Muscle layer of duodenum (tissue), 2 donors: ENCODE measurements around the gene PTPN14.
"Not testable (repeated sequence)": the region's sequence is repeated elsewhere in the genome, so short reads cannot be mapped to it uniquely, and the experiment has no call there.

Experiments used
- H3K27ac ChIP-seq: one replicate; pipeline ENCODE4 v1.7.0; 2013; ENCODE audit warnings: mild to moderate bottlenecking, low read length
- H3K27me3 ChIP-seq: one replicate; pipeline ENCODE4 v1.7.0; 2013; ENCODE audit warnings: low read depth, mild to moderate bottlenecking, control low read depth, low read length
- H3K36me3 ChIP-seq, 2 donors: one replicate each; pipeline ENCODE4 v1.7.0; 2013; ENCODE audit warnings: low read length in 2 of 2, control low read depth in 1 of 2, mild to moderate bottlenecking in 1 of 2; ENCODE audit not compliant: insufficient read depth in 2 of 2, control insufficient read depth in 1 of 2
- H3K4me1 ChIP-seq, 2 donors: one replicate each; pipeline ENCODE4 v1.7.0; 2013; ENCODE audit warnings: low read length in 2 of 2, mild to moderate bottlenecking in 2 of 2, control low read depth in 1 of 2, moderate library complexity in 1 of 2; ENCODE audit not compliant: insufficient read depth in 2 of 2, control insufficient read depth in 1 of 2
- H3K4me3 ChIP-seq, 2 donors: one replicate each; pipeline ENCODE4 v1.7.0; 2013; ENCODE audit warnings: low read length in 2 of 2, low read depth in 1 of 2, mild to moderate bottlenecking in 1 of 2
- H3K9me3 ChIP-seq, 2 donors: one replicate each; pipeline ENCODE4 v1.7.0; 2013; ENCODE audit warnings: low read length in 2 of 2, control low read depth in 1 of 2, mild to moderate bottlenecking in 1 of 2; ENCODE audit not compliant: control insufficient read depth in 1 of 2
- donor health status: healthy.

Gene PTPN14

DNA sequence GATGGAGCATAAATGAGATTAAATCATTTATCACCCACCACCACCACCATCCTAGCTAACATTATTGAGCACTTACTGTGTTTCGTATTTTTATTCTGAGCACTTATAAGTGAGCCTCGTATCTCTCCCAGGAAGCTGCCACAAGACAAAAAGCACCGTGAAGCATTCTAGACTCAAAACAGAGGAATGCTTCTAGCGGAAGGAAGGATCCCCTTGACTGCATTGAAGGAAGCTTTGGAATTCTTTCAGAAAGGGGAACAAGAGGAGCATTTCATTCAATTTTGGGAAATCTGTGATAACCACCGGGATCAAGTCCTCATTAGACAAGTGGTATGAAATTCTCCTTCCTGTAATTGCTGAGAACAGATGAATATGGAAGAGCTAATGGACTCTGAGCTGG, 66.3 kb downstream of the PTPN14 start:
- Histone ChIP-seq H3K9me3 (no peaks in the 10 kb centered on the region), H3K27me3 (no peaks in the 10 kb centered on the region), H3K36me3 (no peaks in the 10 kb centered on the region), H3K27ac (no peak overlapping the region), H3K4me1 (peaks cover 0 to 6% of the 10 kb centered on the region in 2 donors), H3K4me3 (no peak overlapping the region)

DNA sequence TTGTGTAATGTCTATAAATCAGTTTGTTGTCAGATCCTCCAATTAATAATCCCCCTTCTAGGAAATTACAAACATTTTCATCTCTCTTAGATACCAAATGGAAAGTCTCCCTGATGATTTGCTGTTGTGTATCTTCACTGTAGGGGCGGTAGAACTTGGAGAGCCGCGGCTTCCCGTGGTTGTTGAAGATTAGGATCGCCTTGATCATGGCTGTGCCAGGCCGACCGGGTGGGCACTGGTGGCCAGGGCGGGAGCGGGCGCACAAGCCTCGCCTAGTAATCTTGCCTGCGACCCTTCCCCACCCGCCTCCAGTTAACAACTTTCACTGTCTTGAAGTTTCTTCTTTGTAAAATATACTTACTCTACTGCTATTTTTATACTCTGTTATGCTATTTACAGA, 68.2 kb downstream of the PTPN14 start:
- H3K4me1 ChIP-seq, H3K4me3 ChIP-seq, H3K27me3 ChIP-seq, H3K27ac ChIP-seq, H3K36me3 ChIP-seq, H3K9me3 ChIP-seq: not testable (repeated sequence)

DNA sequence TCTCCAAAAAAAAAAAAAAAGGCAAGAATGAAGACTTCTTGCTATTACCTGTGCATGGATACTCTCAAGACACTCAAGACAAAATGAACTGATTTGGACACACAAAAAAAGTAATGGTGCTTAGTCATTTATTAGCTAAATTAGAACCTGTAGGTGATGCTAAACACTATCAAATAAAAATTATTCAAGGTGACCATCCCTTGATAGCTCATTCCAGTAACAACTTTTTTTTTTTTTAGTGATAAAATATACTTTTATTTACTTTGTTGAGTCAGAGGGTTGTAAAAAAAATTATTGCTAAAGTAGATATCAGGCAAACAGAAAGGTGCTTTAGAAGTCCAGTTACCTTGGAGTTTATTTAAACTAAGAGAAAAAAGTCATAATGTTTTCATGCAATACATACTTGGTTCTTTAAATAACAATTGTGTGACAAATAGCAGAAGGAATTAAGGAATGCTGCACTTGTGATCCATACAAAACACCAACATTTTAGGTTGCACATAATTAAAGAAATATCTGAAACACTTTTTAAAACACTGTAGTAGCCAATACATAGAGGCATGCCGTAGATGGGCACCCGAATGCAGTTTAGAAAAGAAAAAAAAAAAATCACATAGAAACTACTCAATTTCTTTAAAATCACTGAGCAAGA, 69.3 kb downstream of the PTPN14 start:
- H3K27ac ChIP-seq, H3K36me3 ChIP-seq, H3K9me3 ChIP-seq, H3K4me3 ChIP-seq, H3K27me3 ChIP-seq: not testable (repeated sequence)
- peaks cover under 1 to 13% of the 10 kb centered on the region in 2 donors for H3K4me1 ChIP-seq

DNA sequence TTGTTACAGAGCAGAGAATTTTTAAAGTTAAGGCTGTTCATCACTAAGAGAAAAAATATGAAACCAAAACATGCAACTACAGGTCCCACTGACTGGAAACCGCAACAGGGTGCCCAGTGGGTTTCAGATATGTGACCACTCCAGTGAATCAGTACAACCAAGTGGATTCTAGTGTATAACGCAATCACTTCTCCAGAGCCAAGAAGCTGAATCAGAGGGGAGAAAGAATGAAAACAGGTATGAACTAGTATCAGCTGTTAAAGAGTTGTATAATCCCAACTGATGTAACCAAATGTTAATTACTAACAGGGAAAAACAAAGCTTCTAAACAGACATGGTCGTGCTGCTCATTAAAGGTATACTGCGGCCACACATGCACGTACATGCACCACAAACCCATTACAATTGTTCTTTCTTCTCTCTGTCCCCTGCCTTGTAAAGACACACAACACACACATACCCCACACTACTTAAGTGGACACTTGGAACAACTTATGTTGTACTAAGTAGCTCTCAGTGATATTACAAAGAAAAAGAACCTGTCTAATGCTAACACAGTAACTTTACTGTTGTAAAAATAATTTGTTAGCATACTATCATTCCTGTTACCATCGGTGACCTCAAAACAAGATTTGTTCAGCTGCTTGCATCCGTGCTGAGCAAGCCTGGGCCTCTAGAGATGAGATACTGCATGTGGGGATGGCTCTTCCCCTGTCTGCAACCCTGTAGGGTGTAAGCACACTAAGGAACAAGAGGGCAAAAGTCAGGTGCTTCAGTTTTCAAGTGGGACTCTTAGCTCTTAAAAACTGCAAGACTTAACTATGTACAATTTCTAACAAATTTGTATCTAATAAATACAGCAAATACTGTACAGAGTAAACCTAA, 74.2 kb downstream of the PTPN14 start:
- H3K27me3 ChIP-seq = no peaks in the 10 kb centered on the region
- H3K36me3 ChIP-seq = no peaks in the 10 kb centered on the region
- H3K27ac ChIP-seq = no peak overlapping the region
- H3K9me3 ChIP-seq = no peaks in the 10 kb centered on the region
- H3K4me1 ChIP-seq = peaks cover 5 to 24% of the 10 kb centered on the region in 2 donors
- H3K4me3 ChIP-seq = no peak overlapping the region

DNA sequence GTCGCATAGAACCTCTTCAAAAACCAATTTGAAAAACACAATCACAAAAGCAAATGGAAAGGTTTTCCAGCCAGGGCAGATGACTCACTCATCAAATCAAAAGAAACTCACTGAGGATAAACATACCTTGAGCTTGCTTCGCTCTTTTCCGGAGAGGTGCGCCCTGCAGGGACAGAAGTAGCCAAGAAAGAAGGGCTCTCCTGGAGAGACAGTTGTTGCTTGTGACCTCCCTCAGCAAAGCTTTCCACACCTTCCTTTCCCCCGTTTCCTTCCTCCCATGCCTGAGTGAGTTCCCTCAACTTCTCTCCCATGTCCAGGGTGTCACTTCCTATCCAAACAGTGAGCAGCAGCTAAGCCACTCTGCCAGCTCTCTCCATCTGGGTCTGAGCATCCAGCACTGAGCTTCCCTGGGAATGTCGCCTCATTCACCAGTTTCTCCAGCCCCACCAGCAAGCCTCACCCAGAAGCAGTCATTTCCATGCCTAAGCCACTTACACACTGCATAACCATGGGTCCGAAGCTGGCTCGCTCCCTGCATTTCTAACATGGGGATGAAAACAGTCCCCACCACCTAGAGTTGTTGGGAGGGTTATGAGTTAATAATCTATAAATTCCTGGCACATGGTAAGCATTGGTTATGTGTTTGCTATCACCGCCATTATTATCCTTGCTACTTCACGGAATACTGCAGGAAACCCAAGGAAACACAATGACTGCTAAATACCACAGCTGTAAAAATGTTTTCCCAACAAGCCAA, 75.0 kb downstream of the PTPN14 start:
- Histone ChIP-seq H3K27me3 (no peaks in the 10 kb centered on the region), H3K27ac (no peak overlapping the region), H3K4me1 (peaks cover 5 to 24% of the 10 kb centered on the region in 2 donors), H3K36me3 (no peaks in the 10 kb centered on the region), H3K9me3 (no peaks in the 10 kb centered on the region), H3K4me3 (no peak overlapping the region)

DNA sequence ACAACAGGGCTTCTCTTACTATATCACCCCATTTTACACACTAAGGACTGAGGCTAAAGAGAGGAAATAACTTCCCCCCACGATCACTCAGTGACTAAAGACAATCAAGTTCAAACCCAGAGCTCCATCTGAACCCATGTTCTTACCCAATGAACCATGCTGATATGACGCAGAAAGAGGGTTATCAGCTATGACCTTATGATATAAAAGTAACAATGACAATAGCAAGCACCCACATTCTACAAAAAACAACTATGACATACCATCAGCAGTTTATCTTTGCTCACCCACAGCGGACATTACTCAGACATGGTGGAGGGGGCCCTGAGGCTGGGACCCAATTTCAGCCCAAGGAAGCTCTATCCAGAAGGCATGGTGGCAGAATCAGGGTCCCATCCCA, 75.7 kb downstream of the PTPN14 start:
- no peaks in the 10 kb centered on the region for H3K9me3 ChIP-seq
- peaks cover 5 to 24% of the 10 kb centered on the region in 2 donors for H3K4me1 ChIP-seq
- H3K4me3 ChIP-seq = no peak overlapping the region
- no peaks in the 10 kb centered on the region for H3K36me3 ChIP-seq
- H3K27me3 ChIP-seq = no peaks in the 10 kb centered on the region
- H3K27ac ChIP-seq = no peak overlapping the region

DNA sequence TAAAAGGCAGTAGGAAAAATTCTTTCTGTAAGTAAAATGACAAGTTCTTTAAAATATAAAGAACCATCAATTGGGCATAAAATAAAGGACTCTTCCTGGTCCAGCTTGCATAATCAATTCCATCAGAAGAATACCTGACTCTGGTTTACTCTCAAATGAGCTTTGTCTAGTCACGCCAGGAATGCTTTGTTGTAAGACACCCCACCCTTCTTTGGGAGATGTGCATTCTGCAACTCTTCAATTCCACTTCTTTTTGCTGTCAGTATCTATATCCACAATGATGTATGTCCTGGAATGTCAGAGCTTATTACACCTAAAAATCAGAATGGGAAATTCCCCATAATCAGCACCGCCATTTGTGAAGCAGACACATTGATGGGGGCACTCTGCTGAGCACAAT, 76.1 kb downstream of the PTPN14 start:
- Histone ChIP-seq H3K4me3 (no peak overlapping the region), H3K27me3 (no peaks in the 10 kb centered on the region), H3K36me3 (no peaks in the 10 kb centered on the region), H3K4me1 (peaks cover 5 to 24% of the 10 kb centered on the region in 2 donors), H3K27ac (no peak overlapping the region), H3K9me3 (no peaks in the 10 kb centered on the region)

DNA sequence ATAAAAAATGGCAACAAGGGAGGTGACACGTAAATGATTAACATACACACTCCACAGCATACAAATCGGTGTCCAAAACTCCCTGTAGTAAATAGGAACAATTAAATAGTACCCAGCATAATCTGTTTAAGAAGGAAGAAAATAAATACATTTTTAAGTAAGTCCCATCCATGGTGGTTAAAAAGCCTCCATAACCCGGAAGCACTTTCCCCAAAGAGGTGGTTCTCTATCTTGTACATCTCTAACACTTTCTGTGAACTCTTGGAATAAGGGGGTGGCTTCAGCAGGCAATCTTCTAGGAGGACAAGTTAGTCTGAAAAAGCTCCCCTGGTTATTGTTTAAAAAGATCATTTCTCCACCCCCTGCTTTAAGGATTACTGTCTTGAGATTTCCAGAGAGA, 76.9 kb downstream of the PTPN14 start:
- Histone ChIP-seq H3K27me3 (no peaks in the 10 kb centered on the region), H3K4me1 (peaks cover 5 to 24% of the 10 kb centered on the region in 2 donors), H3K27ac (no peak overlapping the region), H3K4me3 (no peak overlapping the region), H3K9me3 (no peaks in the 10 kb centered on the region), H3K36me3 (no peaks in the 10 kb centered on the region)

DNA sequence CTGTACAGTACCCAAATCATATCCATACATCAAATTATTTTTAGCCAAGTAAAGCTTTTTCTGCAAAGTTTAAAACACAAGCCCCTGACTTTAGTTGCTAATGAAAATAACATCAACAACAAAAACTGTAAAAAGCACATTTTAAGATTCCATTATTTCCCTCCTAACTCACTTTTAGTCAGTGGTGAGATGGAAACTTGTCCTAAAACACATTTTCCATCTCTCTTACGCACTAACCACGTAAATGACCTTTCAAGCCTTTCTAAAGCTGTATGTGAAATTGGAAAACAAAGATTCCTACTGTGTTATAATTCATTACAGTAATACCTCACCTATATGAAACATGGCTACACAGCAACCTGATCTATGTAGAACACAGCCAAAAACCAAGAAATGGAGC, 77.5 kb downstream of the PTPN14 start:
- Histone ChIP-seq H3K27ac (no peak overlapping the region), H3K36me3 (no peaks in the 10 kb centered on the region), H3K27me3 (no peaks in the 10 kb centered on the region), H3K9me3 (no peaks in the 10 kb centered on the region), H3K4me1 (peaks cover 5 to 24% of the 10 kb centered on the region in 2 donors), H3K4me3 (no peak overlapping the region)

DNA sequence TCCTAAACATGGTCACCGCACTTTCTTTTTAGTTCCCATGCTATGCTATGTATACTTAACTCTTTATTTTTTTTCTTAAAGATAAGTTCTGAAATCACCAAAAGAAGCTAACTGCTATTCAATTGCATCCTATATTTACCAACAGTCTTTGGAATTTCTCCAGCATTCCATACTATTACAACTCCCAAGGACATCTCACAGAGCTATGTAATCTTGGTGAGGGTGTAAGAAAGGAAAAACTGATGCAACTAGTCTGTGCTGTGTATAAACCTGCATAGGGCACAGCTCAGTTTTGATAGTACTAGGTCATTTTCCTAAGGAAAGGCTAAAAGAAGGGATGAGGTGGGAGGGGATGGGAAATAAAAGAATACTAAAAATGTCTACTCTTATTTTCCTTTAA, 78.0 kb downstream of the PTPN14 start:
- no peaks in the 10 kb centered on the region for H3K27me3 ChIP-seq
- peaks cover 5 to 24% of the 10 kb centered on the region in 2 donors for H3K4me1 ChIP-seq
- no peaks in the 10 kb centered on the region for H3K36me3 ChIP-seq
- H3K9me3 ChIP-seq = no peaks in the 10 kb centered on the region
- H3K27ac ChIP-seq = no peak overlapping the region
- H3K4me3 ChIP-seq = no peak overlapping the region

DNA sequence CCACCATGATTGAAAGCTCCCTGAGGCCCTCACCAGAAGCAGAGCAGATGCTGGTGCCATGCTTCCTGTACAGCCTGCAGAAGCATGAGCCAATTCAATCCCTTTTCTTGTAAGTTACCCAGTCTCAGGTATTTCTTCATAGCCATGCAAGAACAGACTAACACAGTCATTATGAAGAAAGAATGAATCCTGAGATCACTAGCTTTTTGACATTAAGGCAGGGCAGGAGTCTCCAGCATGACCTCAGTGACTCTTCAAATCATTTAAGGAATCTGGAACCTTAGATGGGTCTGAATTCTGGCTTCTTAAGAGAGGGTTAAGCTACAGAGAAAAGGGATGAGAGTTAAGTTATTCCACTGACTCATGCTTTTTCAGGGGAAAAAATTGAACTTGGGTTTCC, 79.0 kb downstream of the PTPN14 start:
- Histone ChIP-seq H3K4me3 (no peak overlapping the region), H3K36me3 (no peaks in the 10 kb centered on the region), H3K27me3 (no peaks in the 10 kb centered on the region), H3K9me3 (no peaks in the 10 kb centered on the region), H3K27ac (no peak overlapping the region), H3K4me1 (peaks cover 5 to 19% of the 10 kb centered on the region in 2 donors)
